Central memory CD8-positive, alpha-beta T cell (primary cell): ENCODE measurements around the gene ETDC.
"Not testable (repeated sequence)": the region's sequence is repeated elsewhere in the genome, so short reads cannot be mapped to it uniquely, and the experiment has no call there.

ENCODE experiments used
- ATAC-seq: fragments of 150-1000 bp; cut with Tn5 transposase; replicated peaks from 2 replicates; pipeline ENCODE4 v1.10.0; 2022; ENCODE audit warnings: mild to moderate bottlenecking, moderate FRiP score, moderate number of reproducible peaks; ENCODE audit not compliant: poor library complexity, severe bottlenecking; ENCODE audit errors: extremely low read depth
- DNase-seq, 2 donors: peaks; one replicate each; pipeline ENCODE4 v3.0.0; 2021; ENCODE audit warnings: low spot score in 2 of 2
- H3K27ac Mint-ChIP-seq: one replicate; pipeline ENCODE4 v1.8.0; 2022; ENCODE audit warnings: low read depth, mild to moderate bottlenecking, moderate library complexity, mixed read lengths
- H3K27me3 Mint-ChIP-seq: one replicate; pipeline ENCODE4 v1.8.0; 2022; ENCODE audit warnings: mixed read lengths
- H3K36me3 Mint-ChIP-seq: one replicate; pipeline ENCODE4 v1.8.0; 2022; ENCODE audit warnings: mild to moderate bottlenecking, moderate library complexity, mixed read lengths; ENCODE audit not compliant: insufficient read depth
- H3K4me1 Mint-ChIP-seq: one replicate; pipeline ENCODE4 v1.8.0; 2022; ENCODE audit warnings: mixed read lengths
- H3K4me3 Mint-ChIP-seq: one replicate; pipeline ENCODE4 v1.8.0; 2022; ENCODE audit warnings: mild to moderate bottlenecking, moderate library complexity, mixed read lengths
- H3K9me3 Mint-ChIP-seq: one replicate; pipeline ENCODE4 v1.8.0; 2022; ENCODE audit warnings: mixed read lengths

Gene ETDC

GRCh38 chrX:135309430-135309923 lies at the start of gene ETDC:
ETDC (plus strand) TSS chrX:135309480; CDS start chrX:135309480, 0 bp downstream.
- peaks cover 2% of the 10 kb centered on the region for H3K36me3 Mint-ChIP-seq

DNA sequence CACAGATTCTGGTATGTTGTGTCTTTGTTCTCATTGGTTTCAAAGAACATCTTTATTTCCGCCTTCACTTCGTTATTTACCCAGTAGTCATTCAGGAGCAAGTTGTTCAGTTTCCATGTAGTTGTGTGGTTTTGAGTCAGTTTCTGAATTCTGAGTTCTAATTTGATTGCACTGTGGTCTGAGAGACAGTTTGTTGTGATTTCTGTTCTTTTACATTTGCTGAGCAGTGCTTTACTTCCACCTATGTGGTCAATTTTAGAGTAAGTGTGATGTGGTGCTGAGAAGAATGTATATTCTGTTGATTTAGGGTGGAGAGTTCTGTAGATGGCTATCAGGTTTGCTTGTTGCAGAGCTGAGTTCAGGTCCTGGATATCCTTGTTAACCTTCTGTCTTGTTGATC lies 48.3 kb upstream of the ETDC start:
- not testable (repeated sequence) for ATAC-seq, H3K4me3 Mint-ChIP-seq, H3K36me3 Mint-ChIP-seq, DNase-seq, H3K4me1 Mint-ChIP-seq, H3K27ac Mint-ChIP-seq
- Mint-ChIP-seq H3K27me3 (peaks cover 35% of the 10 kb centered on the region), H3K9me3 (peaks cover 11% of the 10 kb centered on the region)

More at GRCh38 chrX:135309430-135309923, at the start of gene ETDC:
- Mint-ChIP-seq H3K27ac (no peak within 1 kb of the TSS), H3K27me3 (no peaks in the 10 kb centered on the region), H3K4me1 (peaks cover 8% of the 10 kb centered on the region), H3K9me3 (peaks cover 5% of the 10 kb centered on the region), H3K4me3 (no peak within 1 kb of the TSS)
- DNase-seq (no peak), ATAC-seq (no peak)

- peaks cover 49% of the 10 kb centered on the region for H3K27me3 Mint-ChIP-seq
- not testable (repeated sequence) for H3K4me1 Mint-ChIP-seq, H3K27ac Mint-ChIP-seq
Measured at GRCh38 chrX:135263376-135263775, 45.9 kb upstream of the ETDC start.

DNA sequence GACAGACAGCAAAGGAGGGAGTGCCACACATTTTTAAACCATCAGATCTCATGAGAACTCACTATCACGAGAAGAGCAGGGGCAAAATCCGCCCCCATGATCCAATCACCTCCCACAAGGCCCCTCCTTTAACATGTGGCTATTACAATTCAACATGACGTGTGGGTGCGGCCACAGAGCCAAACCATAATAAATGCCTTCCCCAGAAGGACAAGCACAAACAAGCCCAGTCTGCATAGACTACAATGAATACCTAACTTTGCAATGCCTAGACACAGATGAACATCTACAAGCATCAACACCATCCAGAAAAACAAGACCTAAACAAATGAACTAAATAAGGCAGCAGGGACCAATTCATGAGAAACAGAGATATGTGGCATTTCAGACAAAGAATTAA lies 45.1 kb upstream of the ETDC start:
- Mint-ChIP-seq H3K27me3 (peaks cover 49% of the 10 kb centered on the region), H3K4me1 (no peaks in the 10 kb centered on the region), H3K36me3 (peaks cover 1% of the 10 kb centered on the region), H3K9me3 (peaks cover 17% of the 10 kb centered on the region), H3K4me3 (no peak overlapping the region), H3K27ac (no peak overlapping the region)
- DNase-seq = no peak
- ATAC-seq = no peak

More at GRCh38 chrX:135263376-135263775, 45.9 kb upstream of the ETDC start:
- H3K4me3 Mint-ChIP-seq, DNase-seq, ATAC-seq, H3K36me3 Mint-ChIP-seq: not testable (repeated sequence)
- peaks cover 15% of the 10 kb centered on the region for H3K9me3 Mint-ChIP-seq

GRCh38 chrX:135273162-135273561 lies 36.1 kb upstream of the ETDC start:
- Mint-ChIP-seq H3K4me3 (no peak overlapping the region), H3K9me3 (peaks cover 4% of the 10 kb centered on the region), H3K27me3 (no peaks in the 10 kb centered on the region), H3K27ac (no peak overlapping the region), H3K4me1 (no peaks in the 10 kb centered on the region), H3K36me3 (no peaks in the 10 kb centered on the region)
- ATAC-seq (no peak), DNase-seq (no peak)

- DNase-seq = no peak
- H3K27ac Mint-ChIP-seq = no peak overlapping the region
- ATAC-seq = no peak
- H3K4me3 Mint-ChIP-seq = no peak overlapping the region
- no peaks in the 10 kb centered on the region for H3K27me3 Mint-ChIP-seq
- no peaks in the 10 kb centered on the region for H3K4me1 Mint-ChIP-seq
- peaks cover 16% of the 10 kb centered on the region for H3K9me3 Mint-ChIP-seq
- H3K36me3 Mint-ChIP-seq = no peaks in the 10 kb centered on the region
Measured at GRCh38 chrX:135275973-135276372, 33.3 kb upstream of the ETDC start.

- no peaks in the 10 kb centered on the region for H3K4me1 Mint-ChIP-seq
- ATAC-seq (no peak), DNase-seq (no peak)
- no peak overlapping the region for H3K4me3 Mint-ChIP-seq
- H3K9me3 Mint-ChIP-seq = peaks cover 6% of the 10 kb centered on the region
- H3K36me3 Mint-ChIP-seq = peaks cover 17% of the 10 kb centered on the region
- H3K27ac Mint-ChIP-seq = no peak overlapping the region
- H3K27me3 Mint-ChIP-seq = no peaks in the 10 kb centered on the region
Measured at GRCh38 chrX:135287266-135287823, 21.9 kb upstream of the ETDC start.

- H3K27ac Mint-ChIP-seq = peak overlapping the region; percentile 89
- peak; percentile 15 to 33 for DNase-seq
- H3K4me3 Mint-ChIP-seq = peak overlapping the region; percentile 92
- ATAC-seq = peak; percentile 96
- peaks cover 5% of the 10 kb centered on the region for H3K9me3 Mint-ChIP-seq
- H3K4me1 Mint-ChIP-seq = peaks cover 20% of the 10 kb centered on the region
- peaks cover 11% of the 10 kb centered on the region for H3K36me3 Mint-ChIP-seq
- no peaks in the 10 kb centered on the region for H3K27me3 Mint-ChIP-seq
Measured at GRCh38 chrX:135295238-135295943, 13.9 kb upstream of the ETDC start.

DNA sequence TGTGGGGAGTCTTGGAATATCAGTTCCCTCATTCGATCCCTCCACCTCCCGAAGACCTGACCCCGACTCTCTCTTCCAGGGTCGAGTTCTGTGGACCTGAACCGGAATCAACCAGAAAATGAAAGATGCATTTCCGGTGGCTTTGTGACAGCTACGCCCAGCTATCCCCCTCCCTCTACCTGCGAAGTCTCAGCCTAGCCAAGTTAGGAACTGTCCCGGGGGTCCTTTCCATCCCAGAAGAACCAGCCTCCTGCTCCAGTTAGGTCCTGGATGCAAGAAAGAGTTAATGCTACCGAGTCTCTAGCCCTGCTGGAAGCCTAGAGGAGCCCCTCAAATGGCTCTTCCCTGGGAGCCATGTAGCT lies 13.4 kb upstream of the ETDC start:
- H3K4me3 Mint-ChIP-seq = peak overlapping the region; percentile 92
- H3K36me3 Mint-ChIP-seq = peaks cover 8% of the 10 kb centered on the region
- peak overlapping the region; percentile 89 for H3K27ac Mint-ChIP-seq
- DNase-seq = no peak
- no peaks in the 10 kb centered on the region for H3K27me3 Mint-ChIP-seq
- peaks cover 20% of the 10 kb centered on the region for H3K4me1 Mint-ChIP-seq
- peaks cover 5% of the 10 kb centered on the region for H3K9me3 Mint-ChIP-seq
- peak; percentile 49 for ATAC-seq

GRCh38 chrX:135302269-135302873 lies 6.9 kb upstream of the ETDC start:
- Mint-ChIP-seq H3K36me3 (no peaks in the 10 kb centered on the region), H3K9me3 (no peaks in the 10 kb centered on the region), H3K27ac (no peak overlapping the region), H3K4me1 (no peaks in the 10 kb centered on the region), H3K4me3 (no peak overlapping the region), H3K27me3 (no peaks in the 10 kb centered on the region)
- ATAC-seq (no peak), DNase-seq (no peak)

- DNase-seq (no peak), ATAC-seq (no peak)
- Mint-ChIP-seq H3K27me3 (no peaks in the 10 kb centered on the region), H3K4me3 (no peak overlapping the region), H3K9me3 (no peaks in the 10 kb centered on the region), H3K36me3 (no peaks in the 10 kb centered on the region), H3K27ac (no peak overlapping the region), H3K4me1 (no peaks in the 10 kb centered on the region)
Measured at GRCh38 chrX:135304741-135305140, 4.5 kb upstream of the ETDC start.

DNA sequence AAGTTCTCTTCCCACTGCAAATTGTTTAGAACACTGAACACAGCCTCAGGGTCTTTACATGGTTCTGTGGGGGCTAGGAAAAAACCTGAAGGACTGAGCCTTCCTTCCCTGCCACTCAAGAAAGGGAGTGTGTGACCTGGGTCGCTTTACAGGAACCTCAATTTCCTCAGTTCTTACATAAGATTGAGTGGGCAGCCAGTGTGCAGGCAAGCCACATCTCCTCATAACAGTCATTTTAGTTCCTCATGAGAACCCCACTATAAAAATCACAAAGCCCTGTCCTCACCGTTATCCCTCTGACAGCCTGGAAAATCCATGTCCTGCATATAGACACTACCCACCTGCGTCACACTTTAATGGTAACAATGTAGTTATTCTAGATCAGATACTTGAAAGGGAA lies 2.1 kb upstream of the ETDC start:
- no peak overlapping the region for H3K4me3 Mint-ChIP-seq
- H3K27ac Mint-ChIP-seq = no peak overlapping the region
- H3K4me1 Mint-ChIP-seq = peaks cover 8% of the 10 kb centered on the region
- ATAC-seq (no peak), DNase-seq (no peak)
- H3K36me3 Mint-ChIP-seq = no peaks in the 10 kb centered on the region
- H3K9me3 Mint-ChIP-seq = peaks cover 5% of the 10 kb centered on the region
- H3K27me3 Mint-ChIP-seq = no peaks in the 10 kb centered on the region

DNA sequence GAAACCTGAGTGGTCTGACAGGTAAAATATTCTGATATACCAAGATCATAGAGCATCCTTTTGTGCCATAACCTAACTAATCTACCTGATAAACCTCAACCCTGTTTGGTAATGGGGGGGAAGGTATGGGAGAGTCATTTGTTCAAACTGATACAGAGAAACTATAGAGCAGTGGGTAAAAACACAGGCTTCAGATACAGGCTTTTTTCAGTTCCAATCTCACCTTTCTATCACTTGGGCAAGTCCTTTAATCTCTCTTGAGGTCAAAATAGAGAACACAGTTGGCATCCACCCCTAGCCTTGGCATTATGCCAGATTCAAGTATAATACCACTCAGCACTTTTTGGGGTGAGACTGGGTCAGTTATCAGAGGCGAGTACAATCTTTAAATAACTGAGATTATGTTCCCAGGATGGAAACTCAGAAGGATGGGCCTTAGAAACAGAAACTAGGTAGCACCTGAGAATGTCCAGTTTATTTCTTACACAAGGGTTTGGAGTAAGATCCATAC lies 880 bp upstream of the ETDC start:
- DNase-seq = no peak
- peaks cover 8% of the 10 kb centered on the region for H3K4me1 Mint-ChIP-seq
- no peak overlapping the region for H3K27ac Mint-ChIP-seq

More for the DNA sequence above, 880 bp upstream of the ETDC start:
- Mint-ChIP-seq H3K9me3 (peaks cover 5% of the 10 kb centered on the region), H3K4me3 (no peak overlapping the region), H3K27me3 (no peaks in the 10 kb centered on the region), H3K36me3 (no peaks in the 10 kb centered on the region)
- no peak for ATAC-seq
